GM19324 (cell line): Measurements from ENCODE around the gene TMEM126B.
"Not testable (repeated sequence)": the region's sequence is repeated elsewhere in the genome, so short reads cannot be mapped to it uniquely, and the experiment has no call there.

ENCODE experiments used
- ATAC-seq: cut with Tn5 transposase; IDR thresholded peaks from one replicate; pipeline ENCODE4 v1.9.1; 2021; ENCODE audit warnings: mild to moderate bottlenecking, moderate library complexity; ENCODE audit not compliant: unreplicated experiment, low FRiP score

TMEM126B gene

GRCh38 chr11:85627998-85628770 lies at the start of gene TMEM126B:
TSS of gene TMEM126B (plus strand) at chr11:85628593. CDS start at chr11:85628608, 15 bp downstream.
- ATAC-seq = peak; percentile 100

GRCh38 chr11:85582111-85582510 lies 46.3 kb upstream of the TMEM126B start:
- ATAC-seq = no peak

- no peak for ATAC-seq
These were observed 39.0 kb upstream of the TMEM126B start for GRCh38 chr11:85589373-85589772.

- ATAC-seq = no peak
These were observed 37.4 kb upstream of the TMEM126B start for GRCh38 chr11:85590848-85591483.

- no peak for ATAC-seq
These were observed 33.0 kb upstream of the TMEM126B start for GRCh38 chr11:85595285-85595884.

GRCh38 chr11:85596886-85597285 lies 31.5 kb upstream of the TMEM126B start:
- no peak for ATAC-seq

- no peak for ATAC-seq
These were observed 29.3 kb upstream of the TMEM126B start for GRCh38 chr11:85599083-85599482.

- ATAC-seq = no peak
These were observed 25.7 kb upstream of the TMEM126B start for GRCh38 chr11:85602526-85603213.

- no peak for ATAC-seq
These were observed 25.2 kb upstream of the TMEM126B start for GRCh38 chr11:85603220-85603619.

- ATAC-seq = not testable (repeated sequence)
These were observed 22.2 kb upstream of the TMEM126B start for GRCh38 chr11:85606237-85606636.

GRCh38 chr11:85608621-85609020 lies 19.8 kb upstream of the TMEM126B start:
- ATAC-seq = not testable (repeated sequence)

GRCh38 chr11:85609286-85609685 lies 19.1 kb upstream of the TMEM126B start:
- ATAC-seq = not testable (repeated sequence)

- not testable (repeated sequence) for ATAC-seq
These were observed 16.8 kb upstream of the TMEM126B start for GRCh38 chr11:85611643-85612042.

GRCh38 chr11:85619499-85619898 lies 8.9 kb upstream of the TMEM126B start:
- ATAC-seq = no peak

GRCh38 chr11:85620256-85620655 lies 8.1 kb upstream of the TMEM126B start:
- ATAC-seq = no peak

GRCh38 chr11:85626496-85626895 lies 1.9 kb upstream of the TMEM126B start:
- ATAC-seq = no peak

- ATAC-seq = no peak
These were observed 928 bp upstream of the TMEM126B start, which contains the start of gene DLG2 for GRCh38 chr11:85627332-85627997. TSS of gene DLG2 (minus strand) at chr11:85627344.

- peak; percentile 8 for ATAC-seq
These were observed 463 bp downstream of the TMEM126B start for GRCh38 chr11:85628771-85629341.

GRCh38 chr11:85634747-85635146 lies 6.4 kb downstream of the TMEM126B start:
- ATAC-seq = no peak

GRCh38 chr11:85643191-85643614 lies 14.8 kb downstream of the TMEM126B start:
- ATAC-seq = no peak
